ENCODE results near the gene SLC1A2.

SLC1A2 gene

GRCh38 chr11:35357923-35358322 lies 61.4 kb downstream of the SLC1A2 start:
- Histone ChIP-seq H3K4me3 (no peak overlapping the region), H3K27ac (peak overlapping the region in 3 of 21 experiments; percentile 13 to 58 (median 37))

- Histone ChIP-seq H3K27ac (peak overlapping the region in 11 of 21 experiments; percentile 9 to 73 (median 37)), H3K4me3 (no peak overlapping the region)
Observed at GRCh38 chr11:35355102-35355749, 64.1 kb downstream of the SLC1A2 start.

- peak overlapping the region in 9 of 21 experiments; percentile 16 to 73 (median 37) for H3K27ac ChIP-seq
- no peak overlapping the region for H3K4me3 ChIP-seq
Observed at GRCh38 chr11:35354644-35355043, 64.7 kb downstream of the SLC1A2 start.

GRCh38 chr11:35352077-35352888 lies 67.1 kb downstream of the SLC1A2 start:
- Histone ChIP-seq H3K4me3 (no peak overlapping the region), H3K27ac (peak overlapping the region in 2 of 21 experiments; percentile 4 to 40)

GRCh38 chr11:35349897-35350296 lies 69.5 kb downstream of the SLC1A2 start:
- Histone ChIP-seq H3K4me3 (no peak overlapping the region), H3K27ac (no peak overlapping the region)

- no peak overlapping the region for H3K27ac ChIP-seq
- no peak overlapping the region for H3K4me3 ChIP-seq
Observed at GRCh38 chr11:35348898-35349687, 70.3 kb downstream of the SLC1A2 start.

GRCh38 chr11:35347921-35348331 lies 71.4 kb downstream of the SLC1A2 start:
- Histone ChIP-seq H3K27ac (peak overlapping the region in 7 of 21 experiments; percentile 7 to 70 (median 49)), H3K4me3 (no peak overlapping the region)

- no peak overlapping the region for H3K4me3 ChIP-seq
Observed at GRCh38 chr11:35347173-35347878, 72.0 kb downstream of the SLC1A2 start.

GRCh38 chr11:35346472-35347156 lies 72.7 kb downstream of the SLC1A2 start:
- Histone ChIP-seq H3K27ac (peak overlapping the region in 8 of 21 experiments; percentile 2 to 70 (median 44)), H3K4me3 (no peak overlapping the region)

More at GRCh38 chr11:35347173-35347878, 72.0 kb downstream of the SLC1A2 start:
- peak overlapping the region in 9 of 21 experiments; percentile 7 to 70 (median 39) for H3K27ac ChIP-seq

GRCh38 chr11:35344681-35345574 lies 74.4 kb downstream of the SLC1A2 start:
- peak overlapping the region in 5 of 21 experiments; percentile 3 to 38 (median 6) for H3K27ac ChIP-seq
- H3K4me3 ChIP-seq, result no peak overlapping the region

GRCh38 chr11:35343033-35343598 lies 76.2 kb downstream of the SLC1A2 start:
- H3K4me3 ChIP-seq, result no peak overlapping the region
- H3K27ac ChIP-seq, result no peak overlapping the region

GRCh38 chr11:35340715-35341114 lies 78.6 kb downstream of the SLC1A2 start:
- H3K27ac ChIP-seq, result no peak overlapping the region

GRCh38 chr11:35340071-35340470 lies 79.3 kb downstream of the SLC1A2 start:
- no peak overlapping the region for H3K27ac ChIP-seq
- no peak overlapping the region for H3K4me3 ChIP-seq

More at GRCh38 chr11:35340715-35341114, 78.6 kb downstream of the SLC1A2 start:
- H3K4me3 ChIP-seq, result no peak overlapping the region

- H3K27ac ChIP-seq, result peak overlapping the region in 1 of 21 experiments; percentile 70
- no peak overlapping the region for H3K4me3 ChIP-seq
Observed at GRCh38 chr11:35338921-35339320, 80.4 kb downstream of the SLC1A2 start.

GRCh38 chr11:35337914-35338305 lies 81.4 kb downstream of the SLC1A2 start:
- no peak overlapping the region for H3K4me3 ChIP-seq
- peak overlapping the region in 6 of 21 experiments; percentile 12 to 70 (median 66) for H3K27ac ChIP-seq

- H3K27ac ChIP-seq, result peak overlapping the region in 15 of 21 experiments; percentile 12 to 77 (median 51)
Observed at GRCh38 chr11:35337136-35337913, 82.0 kb downstream of the SLC1A2 start.

GRCh38 chr11:35336726-35337125 lies 82.6 kb downstream of the SLC1A2 start:
- peak overlapping the region in 16 of 21 experiments; percentile 2 to 77 (median 40) for H3K27ac ChIP-seq

More at GRCh38 chr11:35337136-35337913, 82.0 kb downstream of the SLC1A2 start:
- H3K4me3 ChIP-seq, result no peak overlapping the region

More at GRCh38 chr11:35336726-35337125, 82.6 kb downstream of the SLC1A2 start:
- no peak overlapping the region for H3K4me3 ChIP-seq
